WERI-Rb-1 (cell line): Measurements from ENCODE around the gene SETDB2.

Source experiments
- DNase-seq: peaks from one replicate; pipeline ENCODE4 v3.0.0-alpha.2; 2020
- H3K27ac ChIP-seq: fragments of 250-450 bp; sonication (Bioruptor Pico); 2 replicates; pipeline ENCODE4 v1.5.1; 2020; ENCODE audit warnings: mild to moderate bottlenecking, moderate library complexity
- H3K27me3 ChIP-seq: fragments of 250-450 bp; sonication (Bioruptor Pico); 2 replicates; pipeline ENCODE4 v1.5.1; 2021; ENCODE audit warnings: mild to moderate bottlenecking, low read depth, moderate library complexity; ENCODE audit not compliant: insufficient read depth, severe bottlenecking
- H3K36me3 ChIP-seq: fragments of 250-450 bp; sonication (Bioruptor Pico); 2 replicates; pipeline ENCODE4 v1.5.1; 2020; ENCODE audit warnings: mild to moderate bottlenecking, moderate library complexity
- H3K4me3 ChIP-seq: 2 replicates; pipeline ENCODE4 v1.5.1; 2011; ENCODE audit warnings: low read depth, mild to moderate bottlenecking, control low read depth, low read length
- H3K9me3 ChIP-seq: fragments of 250-450 bp; sonication (Bioruptor Pico); 2 replicates; pipeline ENCODE4 v1.5.1; 2021; ENCODE audit warnings: mild to moderate bottlenecking, moderate library complexity; ENCODE audit not compliant: severe bottlenecking
- TF ChIP-seq, protein P1 (sequence below): IDR thresholded peaks from 2 replicates; pipeline ENCODE4 v1.5.1; 2011; ENCODE audit warnings: low read depth, mild to moderate bottlenecking, control low read depth, inconsistent platforms, low read length

The SETDB2 gene, protein sequence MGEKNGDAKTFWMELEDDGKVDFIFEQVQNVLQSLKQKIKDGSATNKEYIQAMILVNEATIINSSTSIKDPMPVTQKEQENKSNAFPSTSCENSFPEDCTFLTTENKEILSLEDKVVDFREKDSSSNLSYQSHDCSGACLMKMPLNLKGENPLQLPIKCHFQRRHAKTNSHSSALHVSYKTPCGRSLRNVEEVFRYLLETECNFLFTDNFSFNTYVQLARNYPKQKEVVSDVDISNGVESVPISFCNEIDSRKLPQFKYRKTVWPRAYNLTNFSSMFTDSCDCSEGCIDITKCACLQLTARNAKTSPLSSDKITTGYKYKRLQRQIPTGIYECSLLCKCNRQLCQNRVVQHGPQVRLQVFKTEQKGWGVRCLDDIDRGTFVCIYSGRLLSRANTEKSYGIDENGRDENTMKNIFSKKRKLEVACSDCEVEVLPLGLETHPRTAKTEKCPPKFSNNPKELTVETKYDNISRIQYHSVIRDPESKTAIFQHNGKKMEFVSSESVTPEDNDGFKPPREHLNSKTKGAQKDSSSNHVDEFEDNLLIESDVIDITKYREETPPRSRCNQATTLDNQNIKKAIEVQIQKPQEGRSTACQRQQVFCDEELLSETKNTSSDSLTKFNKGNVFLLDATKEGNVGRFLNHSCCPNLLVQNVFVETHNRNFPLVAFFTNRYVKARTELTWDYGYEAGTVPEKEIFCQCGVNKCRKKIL

DNA sequence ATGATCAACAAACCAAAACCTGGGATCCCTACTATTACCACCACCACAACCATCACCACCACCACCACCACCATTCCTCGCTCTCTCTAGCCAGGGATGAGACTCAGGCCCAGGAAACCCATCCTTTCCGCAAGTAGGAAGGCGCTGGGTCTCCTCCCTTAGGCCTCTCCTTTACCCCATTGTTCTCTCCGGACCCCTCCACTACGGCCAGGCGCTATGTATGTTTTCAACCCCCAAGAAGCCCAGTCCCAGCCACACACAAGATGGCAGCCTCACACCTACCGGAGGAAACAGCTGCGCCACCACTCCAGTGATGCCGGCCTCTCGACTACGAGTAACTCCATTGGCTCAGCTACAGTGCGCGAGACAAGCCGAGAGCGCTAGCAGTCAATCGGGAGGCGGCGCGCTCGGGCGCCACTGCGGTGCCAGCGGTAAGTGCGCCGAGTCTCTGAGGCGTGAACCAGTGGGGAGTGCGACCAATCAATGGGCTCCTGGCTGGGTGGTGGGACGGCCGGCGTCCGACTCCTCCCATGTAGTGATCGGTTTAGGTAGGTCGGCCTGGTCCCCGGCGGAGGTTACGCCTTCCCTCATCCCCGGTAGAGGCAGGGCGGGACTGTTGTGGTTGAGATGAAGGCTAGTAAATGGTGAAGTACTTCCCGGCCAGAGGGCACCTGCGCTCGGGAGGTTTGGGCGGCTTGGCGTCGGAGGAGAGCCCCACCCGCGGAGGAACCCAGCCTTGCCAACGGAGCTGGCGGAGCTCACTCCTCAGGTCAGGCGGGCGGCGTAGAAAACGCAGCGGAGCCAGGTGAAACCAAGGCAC lies at the start of gene SETDB2, which contains the start of gene CAB39L:
Gene SETDB2 (plus strand): TSS at position 571 of the 820 bp plus-strand sequence. CDS start 7,620 bp downstream, outside the sequence.
Gene CAB39L (minus strand): TSS at position 361 of the 820 bp plus-strand sequence. CDS start 61,154 bp downstream, outside the sequence.
- H3K4me3 ChIP-seq = peak within 1 kb of the TSS; percentile 58
- TF ChIP-seq, protein P1, sequence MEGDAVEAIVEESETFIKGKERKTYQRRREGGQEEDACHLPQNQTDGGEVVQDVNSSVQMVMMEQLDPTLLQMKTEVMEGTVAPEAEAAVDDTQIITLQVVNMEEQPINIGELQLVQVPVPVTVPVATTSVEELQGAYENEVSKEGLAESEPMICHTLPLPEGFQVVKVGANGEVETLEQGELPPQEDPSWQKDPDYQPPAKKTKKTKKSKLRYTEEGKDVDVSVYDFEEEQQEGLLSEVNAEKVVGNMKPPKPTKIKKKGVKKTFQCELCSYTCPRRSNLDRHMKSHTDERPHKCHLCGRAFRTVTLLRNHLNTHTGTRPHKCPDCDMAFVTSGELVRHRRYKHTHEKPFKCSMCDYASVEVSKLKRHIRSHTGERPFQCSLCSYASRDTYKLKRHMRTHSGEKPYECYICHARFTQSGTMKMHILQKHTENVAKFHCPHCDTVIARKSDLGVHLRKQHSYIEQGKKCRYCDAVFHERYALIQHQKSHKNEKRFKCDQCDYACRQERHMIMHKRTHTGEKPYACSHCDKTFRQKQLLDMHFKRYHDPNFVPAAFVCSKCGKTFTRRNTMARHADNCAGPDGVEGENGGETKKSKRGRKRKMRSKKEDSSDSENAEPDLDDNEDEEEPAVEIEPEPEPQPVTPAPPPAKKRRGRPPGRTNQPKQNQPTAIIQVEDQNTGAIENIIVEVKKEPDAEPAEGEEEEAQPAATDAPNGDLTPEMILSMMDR = 0 out of 2 replicates have a peak, but pooled peaks have one; percentile 33
- peak within 1 kb of the TSS; percentile 87 for H3K27ac ChIP-seq
- DNase-seq = peak; percentile 95
- H3K27me3 ChIP-seq = no peaks in the 10 kb centered on the region
- no peaks in the 10 kb centered on the region for H3K36me3 ChIP-seq
- H3K9me3 ChIP-seq = no peaks in the 10 kb centered on the region

DNA sequence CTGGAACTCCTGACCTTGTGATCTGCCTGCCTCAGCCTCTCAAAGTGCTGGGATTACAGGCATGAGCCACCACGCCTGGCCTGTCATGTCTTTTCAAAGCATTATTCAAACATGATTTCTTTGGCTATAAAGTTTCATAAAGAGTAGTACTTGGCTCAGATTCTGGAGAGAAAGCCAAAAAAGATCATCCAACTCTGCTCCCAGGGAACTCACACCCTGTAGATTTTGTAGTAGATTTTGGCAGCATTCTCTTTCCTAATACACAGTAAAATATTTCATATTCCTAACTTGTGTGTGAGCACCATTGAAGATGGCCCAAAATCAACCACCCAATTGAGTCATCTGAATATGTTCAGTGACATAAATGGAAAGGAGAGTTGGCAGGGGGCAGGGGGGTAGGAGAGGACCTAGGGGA lies 48.6 kb upstream of the SETDB2 start:
- no peaks in the 10 kb centered on the region for H3K9me3 ChIP-seq
- no peaks in the 10 kb centered on the region for H3K36me3 ChIP-seq
- H3K4me3 ChIP-seq = no peak overlapping the region
- no peak for DNase-seq
- no peaks in the 10 kb centered on the region for H3K27me3 ChIP-seq
- TF ChIP-seq, protein P1 = no peak
- H3K27ac ChIP-seq = no peak overlapping the region

DNA sequence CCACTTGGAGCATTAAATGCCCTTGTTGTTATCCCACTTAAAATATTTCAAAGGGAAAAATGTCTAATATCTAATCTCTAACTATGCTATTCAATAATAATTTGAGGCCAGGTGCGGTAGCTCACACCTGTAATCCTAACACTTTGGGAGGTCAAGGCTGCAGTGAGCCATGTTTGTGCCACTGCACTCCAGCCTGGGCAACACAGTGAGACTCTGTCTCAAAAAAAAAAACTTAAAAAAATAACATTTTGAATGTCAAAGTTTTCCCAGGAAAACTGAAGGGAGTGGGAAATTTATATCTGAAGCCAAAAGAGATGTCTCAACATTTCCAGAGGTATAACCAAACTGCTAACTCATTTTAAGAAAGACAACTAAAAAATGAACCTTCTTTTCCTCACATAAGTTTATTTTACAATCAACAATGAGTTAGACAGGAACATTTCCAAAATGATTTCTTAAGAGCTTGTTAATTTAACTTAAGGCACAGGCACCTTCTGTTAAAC lies 48.1 kb upstream of the SETDB2 start:
- no peak overlapping the region for H3K27ac ChIP-seq
- no peaks in the 10 kb centered on the region for H3K9me3 ChIP-seq
- TF ChIP-seq, protein P1 = no peak
- no peaks in the 10 kb centered on the region for H3K36me3 ChIP-seq
- no peak overlapping the region for H3K4me3 ChIP-seq
- DNase-seq = no peak
- H3K27me3 ChIP-seq = no peaks in the 10 kb centered on the region

DNA sequence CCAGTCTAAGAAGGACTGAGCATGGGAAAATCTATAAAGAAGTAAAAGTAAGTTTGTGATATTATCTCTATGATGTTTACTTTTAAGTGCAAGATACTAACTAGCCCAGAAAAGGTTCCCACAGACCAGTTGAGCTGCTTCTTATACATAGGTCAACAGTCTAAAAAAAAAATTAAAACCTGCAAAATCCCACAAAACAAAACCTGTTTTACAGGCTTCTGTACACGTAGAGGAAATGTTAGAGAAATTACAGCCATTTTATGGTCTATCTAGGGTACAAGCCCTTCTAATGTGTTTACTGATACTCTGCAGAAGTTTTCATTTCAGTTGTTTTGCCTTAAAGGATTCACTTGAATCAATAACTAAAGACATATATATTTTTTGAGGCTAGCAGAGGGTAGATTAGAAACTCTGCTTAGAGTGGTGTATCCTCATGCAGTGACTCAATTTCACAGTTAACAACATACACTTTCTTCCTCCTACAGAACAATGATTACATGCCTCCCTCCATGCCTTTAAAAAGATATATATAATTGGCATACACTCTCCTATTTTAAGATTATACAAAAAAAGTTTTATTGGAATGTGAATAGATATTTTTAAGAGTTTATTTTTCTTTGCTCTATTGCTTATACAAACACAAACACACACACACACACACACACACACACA lies 44.1 kb upstream of the SETDB2 start:
- Histone ChIP-seq H3K36me3 (no peaks in the 10 kb centered on the region), H3K4me3 (no peak overlapping the region), H3K27me3 (no peaks in the 10 kb centered on the region), H3K9me3 (no peaks in the 10 kb centered on the region), H3K27ac (no peak overlapping the region)
- TF ChIP-seq, protein P1 = no peak
- no peak for DNase-seq
